Stomach (tissue), 4 donors: Measurements from ENCODE around the gene VWA8.

Experiments used
- CTCF ChIP-seq, 7 experiments: fragments of 450-650 bp in 4 of 7; fragments of 200-600 bp in 3 of 7; sonication (generic) in 3 of 7; IDR thresholded peaks; one replicate each; pipeline ENCODE4 v1.5.1; 2016 to 2019; ENCODE audit warnings: antibody characterized with exemption in 7 of 7, control low read depth in 2 of 7, mild to moderate bottlenecking in 1 of 7
- EP300 ChIP-seq: sonication (generic); formaldehyde crosslinking; IDR thresholded peaks from one replicate; pipeline ENCODE4 v1.6.1; 2017; ENCODE audit warnings: antibody characterized with exemption
- POLR2A ChIP-seq, 4 donors: fragments of 450-650 bp; IDR thresholded peaks; one replicate each; pipeline ENCODE4 v1.6.1; 2016; ENCODE audit warnings: antibody characterized with exemption in 4 of 4, control low read depth in 2 of 4, mild to moderate bottlenecking in 1 of 4, moderate library complexity in 1 of 4
- POLR2AphosphoS5 ChIP-seq, 3 donors: sonication (generic); formaldehyde crosslinking; IDR thresholded peaks; one replicate each; pipeline ENCODE4 v1.6.1; 2016; ENCODE audit warnings: antibody characterized with exemption in 3 of 3

GRCh38 chr13:41599619-41600018 lies 361.3 kb downstream of the VWA8 start:
- no peak for TF ChIP-seq CTCF (IDR thresholded peaks at IDR 0.05)
- no peak for TF ChIP-seq EP300
- no peak for TF ChIP-seq POLR2A (IDR thresholded peaks at IDR 0.05)
- TF ChIP-seq POLR2AphosphoS5 (IDR thresholded peaks at IDR 0.05), result no peak
